GM23338 (cell line): Measurements from ENCODE around the gene DNAI1.

Experiments used
- CREB1 ChIP-seq: fragments of 250-450 bp; sonication (Bioruptor Pico); IDR thresholded peaks from 2 replicates; pipeline ENCODE4 v1.5.0; 2020; ENCODE audit warnings: low read depth, mild to moderate bottlenecking, moderate library complexity
- EZH2 ChIP-seq: fragments of 200-600 bp; sonication (generic); IDR thresholded peaks from one replicate; pipeline ENCODE4 v1.8.0; 2017; ENCODE audit warnings: antibody characterized with exemption, mild to moderate bottlenecking, low read depth; ENCODE audit not compliant: unreplicated experiment
- EZH2phosphoT487 ChIP-seq: fragments of 200-600 bp; sonication (generic); IDR thresholded peaks from one replicate; pipeline ENCODE4 v1.8.1; 2018; ENCODE audit warnings: antibody characterized with exemption; ENCODE audit not compliant: unreplicated experiment
- JUNB ChIP-seq: IDR thresholded peaks from one replicate; pipeline ENCODE4 v1.6.1; 2016; ENCODE audit warnings: antibody characterized with exemption; ENCODE audit not compliant: unreplicated experiment
- NANOG ChIP-seq: IDR thresholded peaks from 2 replicates; pipeline ENCODE4 v1.6.1; 2016; ENCODE audit warnings: antibody characterized with exemption, borderline replicate concordance
- POLR2AphosphoS5 ChIP-seq: IDR thresholded peaks from 2 replicates; pipeline ENCODE4 v1.6.1; 2016; ENCODE audit warnings: antibody characterized with exemption, low read depth
- ZNF114 ChIP-seq: fragments of 250-450 bp; sonication (Bioruptor Pico); IDR thresholded peaks from 2 replicates; pipeline ENCODE4 v1.5.0; 2020; ENCODE audit warnings: mild to moderate bottlenecking, moderate library complexity
- ZNF331 ChIP-seq: fragments of 250-450 bp; sonication (Bioruptor Pico); IDR thresholded peaks from 2 replicates; pipeline ENCODE4 v1.5.0; 2020; ENCODE audit warnings: low read depth, mild to moderate bottlenecking, moderate library complexity
- TF ChIP-seq, protein P1 (sequence below), 2 experiments: fragments of 200-600 bp in 1 of 2; sonication (generic) in 1 of 2; conservative IDR thresholded peaks; 2 replicates each; pipeline versions ENCODE4 v1.5.1 to v1.6.1; 2016 to 2017; ENCODE audit warnings: antibody characterized with exemption in 2 of 2, low read depth in 2 of 2, mild to moderate bottlenecking in 2 of 2, moderate library complexity in 1 of 2
- TF ChIP-seq, protein P2 (sequence below): IDR thresholded peaks from one replicate; pipeline ENCODE4 v1.6.1; 2018; ENCODE audit warnings: antibody characterized with exemption; ENCODE audit not compliant: unreplicated experiment
- TF ChIP-seq, protein P3 (sequence below): IDR thresholded peaks from 2 replicates; pipeline ENCODE4 v1.6.1; 2016; ENCODE audit warnings: antibody characterized with exemption
- TF ChIP-seq, protein P4 (sequence below): fragments of 250-450 bp; sonication (Bioruptor Pico); IDR thresholded peaks from 2 replicates; pipeline ENCODE4 v1.5.0; 2020; ENCODE audit warnings: mild to moderate bottlenecking, moderate library complexity

DNA sequence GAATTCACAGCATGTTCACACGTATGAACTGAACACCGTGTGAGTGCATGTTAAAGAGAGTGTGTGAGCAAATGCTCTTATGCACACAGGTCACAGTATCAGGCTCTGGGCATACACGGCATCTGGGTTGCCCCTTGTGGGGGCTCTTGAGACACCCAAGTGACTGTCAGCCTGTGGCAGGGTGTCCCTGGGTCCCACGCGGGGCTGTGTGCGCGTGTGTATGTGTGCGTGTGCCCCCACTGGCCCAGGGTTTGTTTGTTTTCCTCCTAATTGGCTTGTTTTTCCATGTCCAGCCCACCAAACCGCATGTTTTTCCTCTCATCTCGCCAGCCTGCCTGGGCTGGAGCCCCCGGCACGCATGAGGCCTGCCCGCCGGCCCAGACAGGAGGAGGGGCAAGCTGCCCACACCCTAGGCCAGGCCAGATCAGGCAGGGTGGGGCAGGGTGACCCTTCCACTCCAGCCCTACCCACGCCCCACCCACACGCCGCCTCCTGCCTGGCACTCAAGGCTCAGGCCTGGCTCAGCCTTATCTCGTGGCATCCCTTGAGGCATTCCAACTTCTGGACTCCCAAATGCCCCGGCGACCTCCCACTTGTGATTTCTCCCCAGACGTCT is 102.1 kb downstream of the DNAI1 start:
- TF ChIP-seq NANOG = no peak
- TF ChIP-seq, protein P1, sequence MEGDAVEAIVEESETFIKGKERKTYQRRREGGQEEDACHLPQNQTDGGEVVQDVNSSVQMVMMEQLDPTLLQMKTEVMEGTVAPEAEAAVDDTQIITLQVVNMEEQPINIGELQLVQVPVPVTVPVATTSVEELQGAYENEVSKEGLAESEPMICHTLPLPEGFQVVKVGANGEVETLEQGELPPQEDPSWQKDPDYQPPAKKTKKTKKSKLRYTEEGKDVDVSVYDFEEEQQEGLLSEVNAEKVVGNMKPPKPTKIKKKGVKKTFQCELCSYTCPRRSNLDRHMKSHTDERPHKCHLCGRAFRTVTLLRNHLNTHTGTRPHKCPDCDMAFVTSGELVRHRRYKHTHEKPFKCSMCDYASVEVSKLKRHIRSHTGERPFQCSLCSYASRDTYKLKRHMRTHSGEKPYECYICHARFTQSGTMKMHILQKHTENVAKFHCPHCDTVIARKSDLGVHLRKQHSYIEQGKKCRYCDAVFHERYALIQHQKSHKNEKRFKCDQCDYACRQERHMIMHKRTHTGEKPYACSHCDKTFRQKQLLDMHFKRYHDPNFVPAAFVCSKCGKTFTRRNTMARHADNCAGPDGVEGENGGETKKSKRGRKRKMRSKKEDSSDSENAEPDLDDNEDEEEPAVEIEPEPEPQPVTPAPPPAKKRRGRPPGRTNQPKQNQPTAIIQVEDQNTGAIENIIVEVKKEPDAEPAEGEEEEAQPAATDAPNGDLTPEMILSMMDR (conservative IDR thresholded peaks at IDR 0.05; ENCODE audit: low read depth in 2 of 2) = no peak
- no peak for TF ChIP-seq POLR2AphosphoS5
- TF ChIP-seq EZH2phosphoT487 = no peak
- TF ChIP-seq CREB1 (CRISPR knock-in tag) = no peak
- TF ChIP-seq, protein P2, sequence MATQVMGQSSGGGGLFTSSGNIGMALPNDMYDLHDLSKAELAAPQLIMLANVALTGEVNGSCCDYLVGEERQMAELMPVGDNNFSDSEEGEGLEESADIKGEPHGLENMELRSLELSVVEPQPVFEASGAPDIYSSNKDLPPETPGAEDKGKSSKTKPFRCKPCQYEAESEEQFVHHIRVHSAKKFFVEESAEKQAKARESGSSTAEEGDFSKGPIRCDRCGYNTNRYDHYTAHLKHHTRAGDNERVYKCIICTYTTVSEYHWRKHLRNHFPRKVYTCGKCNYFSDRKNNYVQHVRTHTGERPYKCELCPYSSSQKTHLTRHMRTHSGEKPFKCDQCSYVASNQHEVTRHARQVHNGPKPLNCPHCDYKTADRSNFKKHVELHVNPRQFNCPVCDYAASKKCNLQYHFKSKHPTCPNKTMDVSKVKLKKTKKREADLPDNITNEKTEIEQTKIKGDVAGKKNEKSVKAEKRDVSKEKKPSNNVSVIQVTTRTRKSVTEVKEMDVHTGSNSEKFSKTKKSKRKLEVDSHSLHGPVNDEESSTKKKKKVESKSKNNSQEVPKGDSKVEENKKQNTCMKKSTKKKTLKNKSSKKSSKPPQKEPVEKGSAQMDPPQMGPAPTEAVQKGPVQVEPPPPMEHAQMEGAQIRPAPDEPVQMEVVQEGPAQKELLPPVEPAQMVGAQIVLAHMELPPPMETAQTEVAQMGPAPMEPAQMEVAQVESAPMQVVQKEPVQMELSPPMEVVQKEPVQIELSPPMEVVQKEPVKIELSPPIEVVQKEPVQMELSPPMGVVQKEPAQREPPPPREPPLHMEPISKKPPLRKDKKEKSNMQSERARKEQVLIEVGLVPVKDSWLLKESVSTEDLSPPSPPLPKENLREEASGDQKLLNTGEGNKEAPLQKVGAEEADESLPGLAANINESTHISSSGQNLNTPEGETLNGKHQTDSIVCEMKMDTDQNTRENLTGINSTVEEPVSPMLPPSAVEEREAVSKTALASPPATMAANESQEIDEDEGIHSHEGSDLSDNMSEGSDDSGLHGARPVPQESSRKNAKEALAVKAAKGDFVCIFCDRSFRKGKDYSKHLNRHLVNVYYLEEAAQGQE = no peak
- TF ChIP-seq EZH2 = no peak
- TF ChIP-seq, protein P3, sequence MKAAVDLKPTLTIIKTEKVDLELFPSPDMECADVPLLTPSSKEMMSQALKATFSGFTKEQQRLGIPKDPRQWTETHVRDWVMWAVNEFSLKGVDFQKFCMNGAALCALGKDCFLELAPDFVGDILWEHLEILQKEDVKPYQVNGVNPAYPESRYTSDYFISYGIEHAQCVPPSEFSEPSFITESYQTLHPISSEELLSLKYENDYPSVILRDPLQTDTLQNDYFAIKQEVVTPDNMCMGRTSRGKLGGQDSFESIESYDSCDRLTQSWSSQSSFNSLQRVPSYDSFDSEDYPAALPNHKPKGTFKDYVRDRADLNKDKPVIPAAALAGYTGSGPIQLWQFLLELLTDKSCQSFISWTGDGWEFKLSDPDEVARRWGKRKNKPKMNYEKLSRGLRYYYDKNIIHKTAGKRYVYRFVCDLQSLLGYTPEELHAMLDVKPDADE = no peak
- no peak for TF ChIP-seq JUNB
- no peak for TF ChIP-seq ZNF331
- TF ChIP-seq ZNF114 (CRISPR knock-in tag) = no peak
- TF ChIP-seq, protein P4, sequence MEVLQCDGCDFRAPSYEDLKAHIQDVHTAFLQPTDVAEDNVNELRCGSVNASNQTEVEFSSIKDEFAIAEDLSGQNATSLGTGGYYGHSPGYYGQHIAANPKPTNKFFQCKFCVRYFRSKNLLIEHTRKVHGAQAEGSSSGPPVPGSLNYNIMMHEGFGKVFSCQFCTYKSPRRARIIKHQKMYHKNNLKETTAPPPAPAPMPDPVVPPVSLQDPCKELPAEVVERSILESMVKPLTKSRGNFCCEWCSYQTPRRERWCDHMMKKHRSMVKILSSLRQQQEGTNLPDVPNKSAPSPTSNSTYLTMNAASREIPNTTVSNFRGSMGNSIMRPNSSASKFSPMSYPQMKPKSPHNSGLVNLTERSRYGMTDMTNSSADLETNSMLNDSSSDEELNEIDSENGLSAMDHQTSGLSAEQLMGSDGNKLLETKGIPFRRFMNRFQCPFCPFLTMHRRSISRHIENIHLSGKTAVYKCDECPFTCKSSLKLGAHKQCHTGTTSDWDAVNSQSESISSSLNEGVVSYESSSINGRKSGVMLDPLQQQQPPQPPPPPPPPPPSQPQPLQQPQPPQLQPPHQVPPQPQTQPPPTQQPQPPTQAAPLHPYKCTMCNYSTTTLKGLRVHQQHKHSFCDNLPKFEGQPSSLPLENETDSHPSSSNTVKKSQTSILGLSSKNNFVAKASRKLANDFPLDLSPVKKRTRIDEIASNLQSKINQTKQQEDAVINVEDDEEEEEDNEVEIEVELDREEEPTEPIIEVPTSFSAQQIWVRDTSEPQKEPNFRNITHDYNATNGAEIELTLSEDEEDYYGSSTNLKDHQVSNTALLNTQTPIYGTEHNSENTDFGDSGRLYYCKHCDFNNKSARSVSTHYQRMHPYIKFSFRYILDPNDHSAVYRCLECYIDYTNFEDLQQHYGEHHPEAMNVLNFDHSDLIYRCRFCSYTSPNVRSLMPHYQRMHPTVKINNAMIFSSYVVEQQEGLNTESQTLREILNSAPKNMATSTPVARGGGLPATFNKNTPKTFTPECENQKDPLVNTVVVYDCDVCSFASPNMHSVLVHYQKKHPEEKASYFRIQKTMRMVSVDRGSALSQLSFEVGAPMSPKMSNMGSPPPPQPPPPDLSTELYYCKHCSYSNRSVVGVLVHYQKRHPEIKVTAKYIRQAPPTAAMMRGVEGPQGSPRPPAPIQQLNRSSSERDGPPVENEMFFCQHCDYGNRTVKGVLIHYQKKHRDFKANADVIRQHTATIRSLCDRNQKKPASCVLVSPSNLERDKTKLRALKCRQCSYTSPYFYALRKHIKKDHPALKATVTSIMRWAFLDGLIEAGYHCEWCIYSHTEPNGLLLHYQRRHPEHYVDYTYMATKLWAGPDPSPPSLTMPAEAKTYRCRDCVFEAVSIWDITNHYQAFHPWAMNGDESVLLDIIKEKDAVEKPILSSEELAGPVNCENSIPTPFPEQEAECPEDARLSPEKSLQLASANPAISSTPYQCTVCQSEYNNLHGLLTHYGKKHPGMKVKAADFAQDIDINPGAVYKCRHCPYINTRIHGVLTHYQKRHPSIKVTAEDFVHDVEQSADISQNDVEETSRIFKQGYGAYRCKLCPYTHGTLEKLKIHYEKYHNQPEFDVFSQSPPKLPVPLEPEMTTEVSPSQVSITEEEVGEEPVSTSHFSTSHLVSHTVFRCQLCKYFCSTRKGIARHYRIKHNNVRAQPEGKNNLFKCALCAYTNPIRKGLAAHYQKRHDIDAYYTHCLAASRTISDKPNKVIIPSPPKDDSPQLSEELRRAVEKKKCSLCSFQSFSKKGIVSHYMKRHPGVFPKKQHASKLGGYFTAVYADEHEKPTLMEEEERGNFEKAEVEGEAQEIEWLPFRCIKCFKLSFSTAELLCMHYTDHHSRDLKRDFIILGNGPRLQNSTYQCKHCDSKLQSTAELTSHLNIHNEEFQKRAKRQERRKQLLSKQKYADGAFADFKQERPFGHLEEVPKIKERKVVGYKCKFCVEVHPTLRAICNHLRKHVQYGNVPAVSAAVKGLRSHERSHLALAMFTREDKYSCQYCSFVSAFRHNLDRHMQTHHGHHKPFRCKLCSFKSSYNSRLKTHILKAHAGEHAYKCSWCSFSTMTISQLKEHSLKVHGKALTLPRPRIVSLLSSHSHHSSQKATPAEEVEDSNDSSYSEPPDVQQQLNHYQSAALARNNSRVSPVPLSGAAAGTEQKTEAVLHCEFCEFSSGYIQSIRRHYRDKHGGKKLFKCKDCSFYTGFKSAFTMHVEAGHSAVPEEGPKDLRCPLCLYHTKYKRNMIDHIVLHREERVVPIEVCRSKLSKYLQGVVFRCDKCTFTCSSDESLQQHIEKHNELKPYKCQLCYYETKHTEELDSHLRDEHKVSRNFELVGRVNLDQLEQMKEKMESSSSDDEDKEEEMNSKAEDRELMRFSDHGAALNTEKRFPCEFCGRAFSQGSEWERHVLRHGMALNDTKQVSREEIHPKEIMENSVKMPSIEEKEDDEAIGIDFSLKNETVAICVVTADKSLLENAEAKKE = no peak
